ENCODE measurements around the gene DOK7. TPM values are rescaled to one million over a fixed set of nuclear protein-coding genes. Genes with fewer than 3 reads are reported as not detected.
"Not testable (repeated sequence)": the region's sequence is repeated elsewhere in the genome, so short reads cannot be mapped to it uniquely, and the experiment has no call there.

The DOK7 gene
- total and polyA plus RNA-seq, 2 donors (not counting 1 experiment from before 2014, with no cell fraction given), result 0.17 TPM; not detected in 1

- Histone ChIP-seq H3K27me3 (ENCODE audit: control insufficient read depth, insufficient read depth, low read length) (no peaks in the 10 kb centered on the region), H3K4me1 (ENCODE audit: control insufficient read depth, extremely low read depth, insufficient read depth, low read length) (no peaks in the 10 kb centered on the region), H3K9me3 (ENCODE audit: control insufficient read depth, insufficient read depth, low read depth, low read length) (no peaks in the 10 kb centered on the region), H3K79me2 (ENCODE audit: control insufficient read depth, insufficient read depth, low read length) (no peaks in the 10 kb centered on the region), H3K27ac (ENCODE audit: insufficient read depth, low read length) (no peak overlapping the region), H4K20me1 (ENCODE audit: control insufficient read depth, extremely low read depth, insufficient read depth, low read length) (no peaks in the 10 kb centered on the region), H3K4me2 (ENCODE audit: extremely low read depth, insufficient read depth, low read length) (no peak overlapping the region), H2AFZ (ENCODE audit: low read length) (no peak overlapping the region), H3K9ac (ENCODE audit: insufficient read depth, low read length) (no peak overlapping the region), H3K36me3 (ENCODE audit: control insufficient read depth, insufficient read depth, low read length) (no peaks in the 10 kb centered on the region), H3K4me3 (replicated peaks in 1 of 4; ENCODE audit: control extremely low read depth in 1 of 4, insufficient read depth in 1 of 4, low read depth in 3 of 4, low read length in 4 of 4) (no peak overlapping the region)
- no peak for DNase-seq (ENCODE audit: low read depth in 2 of 2)
- TF ChIP-seq EZH2 (IDR thresholded peaks at IDR 0.05; ENCODE audit: low read length, missing control alignments), result no peak
- TF ChIP-seq, protein P1, sequence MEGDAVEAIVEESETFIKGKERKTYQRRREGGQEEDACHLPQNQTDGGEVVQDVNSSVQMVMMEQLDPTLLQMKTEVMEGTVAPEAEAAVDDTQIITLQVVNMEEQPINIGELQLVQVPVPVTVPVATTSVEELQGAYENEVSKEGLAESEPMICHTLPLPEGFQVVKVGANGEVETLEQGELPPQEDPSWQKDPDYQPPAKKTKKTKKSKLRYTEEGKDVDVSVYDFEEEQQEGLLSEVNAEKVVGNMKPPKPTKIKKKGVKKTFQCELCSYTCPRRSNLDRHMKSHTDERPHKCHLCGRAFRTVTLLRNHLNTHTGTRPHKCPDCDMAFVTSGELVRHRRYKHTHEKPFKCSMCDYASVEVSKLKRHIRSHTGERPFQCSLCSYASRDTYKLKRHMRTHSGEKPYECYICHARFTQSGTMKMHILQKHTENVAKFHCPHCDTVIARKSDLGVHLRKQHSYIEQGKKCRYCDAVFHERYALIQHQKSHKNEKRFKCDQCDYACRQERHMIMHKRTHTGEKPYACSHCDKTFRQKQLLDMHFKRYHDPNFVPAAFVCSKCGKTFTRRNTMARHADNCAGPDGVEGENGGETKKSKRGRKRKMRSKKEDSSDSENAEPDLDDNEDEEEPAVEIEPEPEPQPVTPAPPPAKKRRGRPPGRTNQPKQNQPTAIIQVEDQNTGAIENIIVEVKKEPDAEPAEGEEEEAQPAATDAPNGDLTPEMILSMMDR (conservative IDR thresholded peaks at IDR 0.05 in 1 of 2, IDR thresholded peaks at IDR 0.05 in 1 of 2; ENCODE audit: low read depth in 1 of 2, low read length in 2 of 2), result no peak
Observed at GRCh38 chr4:3450643-3451042, 12.5 kb upstream of the DOK7 start.

DNA sequence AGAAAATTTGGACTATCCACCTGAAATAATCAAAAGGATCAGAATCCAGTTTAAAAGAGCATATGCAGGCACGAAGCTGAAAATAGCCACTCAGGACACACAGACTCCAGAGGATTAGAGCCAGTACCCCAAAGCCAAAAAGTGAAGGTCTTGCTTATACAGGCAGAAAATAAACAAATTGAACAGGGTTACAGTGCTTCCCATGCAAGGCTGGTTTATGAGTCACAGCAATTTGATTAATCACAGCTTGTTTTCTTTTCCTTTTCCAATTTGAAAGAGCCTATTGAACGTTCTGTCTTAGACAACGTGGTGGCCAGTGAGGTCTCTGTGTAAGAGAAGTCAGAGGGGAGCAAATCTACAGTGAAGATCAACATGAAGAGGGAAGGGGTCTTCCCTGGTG lies 11.2 kb upstream of the DOK7 start:
- H3K9me3 ChIP-seq (ENCODE audit: control insufficient read depth, insufficient read depth, low read depth, low read length), result no peaks in the 10 kb centered on the region
- H3K27ac ChIP-seq (ENCODE audit: insufficient read depth, low read length), result no peak overlapping the region
- no peaks in the 10 kb centered on the region for H4K20me1 ChIP-seq (ENCODE audit: control insufficient read depth, extremely low read depth, insufficient read depth, low read length)
- no peaks in the 10 kb centered on the region for H3K4me1 ChIP-seq (ENCODE audit: control insufficient read depth, extremely low read depth, insufficient read depth, low read length)
- H3K9ac ChIP-seq (ENCODE audit: insufficient read depth, low read length), result no peak overlapping the region
- peak overlapping the region; percentile 2 for H3K4me2 ChIP-seq (ENCODE audit: extremely low read depth, insufficient read depth, low read length)
- no peaks in the 10 kb centered on the region for H3K79me2 ChIP-seq (ENCODE audit: control insufficient read depth, insufficient read depth, low read length)
- peak; percentile 70 to 78 for DNase-seq (ENCODE audit: low read depth in 2 of 2)
- no peaks in the 10 kb centered on the region for H3K36me3 ChIP-seq (ENCODE audit: control insufficient read depth, insufficient read depth, low read length)
- no peaks in the 10 kb centered on the region for H3K27me3 ChIP-seq (ENCODE audit: control insufficient read depth, insufficient read depth, low read length)
- H2AFZ ChIP-seq (ENCODE audit: low read length), result no peak overlapping the region
- TF ChIP-seq EZH2 (IDR thresholded peaks at IDR 0.05; ENCODE audit: low read length, missing control alignments), result no peak
- TF ChIP-seq, protein P1 (conservative IDR thresholded peaks at IDR 0.05 in 1 of 2, IDR thresholded peaks at IDR 0.05 in 1 of 2; ENCODE audit: low read depth in 1 of 2, low read length in 2 of 2), result no peak
- no peak overlapping the region for H3K4me3 ChIP-seq (replicated peaks in 1 of 4; ENCODE audit: control extremely low read depth in 1 of 4, insufficient read depth in 1 of 4, low read depth in 3 of 4, low read length in 4 of 4)

DNA sequence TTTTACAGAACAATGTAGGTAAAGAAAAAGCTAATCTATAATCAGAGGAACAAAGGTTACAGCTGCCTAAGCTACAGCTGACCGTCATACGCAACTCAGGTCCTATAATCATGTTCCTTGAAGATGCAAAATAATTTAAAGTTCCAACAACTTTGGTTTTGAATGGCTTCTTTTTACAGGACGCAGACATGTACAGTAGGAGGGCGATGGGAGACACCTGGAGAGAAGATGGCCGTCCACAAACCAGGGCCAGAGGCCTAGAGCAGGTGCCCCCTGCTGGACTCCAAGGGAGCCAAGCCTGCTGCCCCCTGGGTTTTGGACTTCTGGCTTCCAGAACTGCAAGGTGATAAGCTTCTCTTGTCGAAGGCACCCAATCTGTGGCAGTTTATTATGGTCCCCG lies 10.7 kb upstream of the DOK7 start:
- H4K20me1 ChIP-seq (ENCODE audit: control insufficient read depth, extremely low read depth, insufficient read depth, low read length), result no peaks in the 10 kb centered on the region
- no peaks in the 10 kb centered on the region for H3K79me2 ChIP-seq (ENCODE audit: control insufficient read depth, insufficient read depth, low read length)
- no peaks in the 10 kb centered on the region for H3K9me3 ChIP-seq (ENCODE audit: control insufficient read depth, insufficient read depth, low read depth, low read length)
- no peak overlapping the region for H3K9ac ChIP-seq (ENCODE audit: insufficient read depth, low read length)
- no peak for TF ChIP-seq EZH2 (IDR thresholded peaks at IDR 0.05; ENCODE audit: low read length, missing control alignments)
- TF ChIP-seq, protein P1 (conservative IDR thresholded peaks at IDR 0.05 in 1 of 2, IDR thresholded peaks at IDR 0.05 in 1 of 2; ENCODE audit: low read depth in 1 of 2, low read length in 2 of 2), result peak; percentile 14 to 32
- no peaks in the 10 kb centered on the region for H3K36me3 ChIP-seq (ENCODE audit: control insufficient read depth, insufficient read depth, low read length)
- H3K27ac ChIP-seq (ENCODE audit: insufficient read depth, low read length), result no peak overlapping the region
- H3K27me3 ChIP-seq (ENCODE audit: control insufficient read depth, insufficient read depth, low read length), result no peaks in the 10 kb centered on the region
- no peak overlapping the region for H3K4me3 ChIP-seq (replicated peaks in 1 of 4; ENCODE audit: control extremely low read depth in 1 of 4, insufficient read depth in 1 of 4, low read depth in 3 of 4, low read length in 4 of 4)
- no peak for DNase-seq (ENCODE audit: low read depth in 2 of 2)
- no peak overlapping the region for H3K4me2 ChIP-seq (ENCODE audit: extremely low read depth, insufficient read depth, low read length)
- no peak overlapping the region for H2AFZ ChIP-seq (ENCODE audit: low read length)
- no peaks in the 10 kb centered on the region for H3K4me1 ChIP-seq (ENCODE audit: control insufficient read depth, extremely low read depth, insufficient read depth, low read length)

DNA sequence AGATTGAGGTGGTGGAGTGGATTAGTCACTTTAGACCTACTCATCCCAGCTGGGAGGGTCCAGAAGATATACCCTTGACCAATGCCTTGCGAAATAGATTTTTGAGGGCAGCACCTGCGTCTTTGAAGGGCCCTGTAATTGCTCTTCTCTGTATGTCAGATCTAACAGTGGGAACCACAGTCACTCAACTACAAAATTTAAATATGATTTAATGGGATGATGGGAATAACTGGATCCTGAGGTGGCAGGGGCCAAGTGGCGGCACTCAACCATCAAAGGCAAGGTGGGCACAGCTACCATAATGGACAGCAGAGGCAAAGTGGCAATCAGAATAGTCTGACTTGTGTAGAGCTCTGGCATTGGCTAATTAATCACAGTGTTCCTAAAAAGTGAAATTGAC lies 7.5 kb upstream of the DOK7 start:
- not testable (repeated sequence) for H3K27ac ChIP-seq (ENCODE audit: insufficient read depth, low read length); H3K79me2 ChIP-seq (ENCODE audit: control insufficient read depth, insufficient read depth, low read length); H3K9ac ChIP-seq (ENCODE audit: insufficient read depth, low read length); H3K36me3 ChIP-seq (ENCODE audit: control insufficient read depth, insufficient read depth, low read length); H3K4me2 ChIP-seq (ENCODE audit: extremely low read depth, insufficient read depth, low read length); H3K27me3 ChIP-seq (ENCODE audit: control insufficient read depth, insufficient read depth, low read length); H3K4me3 ChIP-seq (replicated peaks in 1 of 4; ENCODE audit: control extremely low read depth in 1 of 4, insufficient read depth in 1 of 4, low read depth in 3 of 4, low read length in 4 of 4); H2AFZ ChIP-seq (ENCODE audit: low read length); H3K9me3 ChIP-seq (ENCODE audit: control insufficient read depth, insufficient read depth, low read depth, low read length); H4K20me1 ChIP-seq (ENCODE audit: control insufficient read depth, extremely low read depth, insufficient read depth, low read length); H3K4me1 ChIP-seq (ENCODE audit: control insufficient read depth, extremely low read depth, insufficient read depth, low read length); DNase-seq (ENCODE audit: low read depth in 2 of 2)

All from fibroblast of lung (primary cell).